B cell (primary cell): ENCODE measurements around the gene KCND2. TPM values are rescaled to one million over a fixed set of nuclear protein-coding genes. Genes with fewer than 3 reads are reported as not detected.

ENCODE experiments used
- ATAC-seq: fragments of 200-7000 bp; cut with Tn5 transposase; one replicate; pipeline ENCODE4 v1.10.0; 2021; ENCODE audit warnings: low read depth, mild to moderate bottlenecking, moderate number of reproducible peaks, moderate library complexity
- CTCF ChIA-PET: fragments of 350-600 bp; sonication (Branson Sonifier 250); formaldehyde crosslinking; loops from one replicate; lab custom pipeline; 2021; ENCODE audit warnings: antibody characterized with exemption, inconsistent platforms; lab: Charles Lee
- POLR2A ChIA-PET: fragments of 350-600 bp; sonication (Branson Sonifier 250); formaldehyde crosslinking; loops from one replicate; lab custom pipeline; 2021; ENCODE audit warnings: antibody characterized with exemption; lab: Charles Lee
- DNase-seq: peaks from one replicate; pipeline ENCODE4 v3.0.0; 2013
- H2AFZ ChIP-seq: 2 replicates; pipeline ENCODE4 v1.6.1; 2012; ENCODE audit warnings: mild to moderate bottlenecking, low read depth, low read length; ENCODE audit not compliant: insufficient read depth, poor library complexity, severe bottlenecking
- H3K27ac ChIP-seq, 2 donors: 1 replicate in 1 of 2; 2 replicates in 1 of 2; pipeline ENCODE4 v1.5.1; 2012 to 2013; ENCODE audit warnings: low read length in 2 of 2, mild to moderate bottlenecking in 2 of 2, moderate library complexity in 1 of 2
- H3K27me3 ChIP-seq, 4 experiments: fragments of 200-600 bp in 1 of 4; sonication (generic) in 1 of 4; replicated peaks in 1 of 4; 1 replicate in 2 of 4; 2 replicates in 2 of 4; pipeline versions ENCODE4 v1.6.1 to v1.7.0; 2013 to 2016; ENCODE audit warnings: low read length in 3 of 4, mild to moderate bottlenecking in 2 of 4, mixed read lengths in 1 of 4, moderate library complexity in 1 of 4; ENCODE audit not compliant: insufficient read depth in 4 of 4, control insufficient read depth in 3 of 4; ENCODE audit errors: control extremely low read depth in 1 of 4
- H3K36me3 ChIP-seq, 2 experiments: replicated peaks in 1 of 2; 1 replicate in 1 of 2; 2 replicates in 1 of 2; pipeline versions ENCODE4 v1.6.1 to v1.7.1; 2013; ENCODE audit warnings: low read length in 1 of 2; ENCODE audit not compliant: insufficient read depth in 2 of 2, control insufficient read depth in 1 of 2; ENCODE audit errors: control extremely low read depth in 1 of 2, extremely low read depth in 1 of 2
- H3K4me1 ChIP-seq, 2 donors: fragments of 200-600 bp in 1 of 2; sonication (generic) in 1 of 2; 1 replicate in 1 of 2; 2 replicates in 1 of 2; pipeline versions ENCODE4 v1.5.1 to v1.6.1; 2013 to 2017; ENCODE audit warnings: low read length in 2 of 2; ENCODE audit not compliant: control insufficient read depth in 2 of 2, insufficient read depth in 2 of 2
- H3K4me2 ChIP-seq: replicated peaks from 2 replicates; pipeline ENCODE3; 2012; ENCODE audit warnings: mild to moderate bottlenecking, low read depth, low read length; ENCODE audit not compliant: poor library complexity, severe bottlenecking
- H3K4me3 ChIP-seq, 5 experiments: fragments of 200-600 bp in 1 of 5; sonication (generic) in 1 of 5; 1 replicate in 3 of 5; 2 replicates in 2 of 5; pipeline versions ENCODE4 v1.5.1 to v1.7.0; 2011 to 2016; ENCODE audit warnings: low read length in 4 of 5, mild to moderate bottlenecking in 4 of 5, low read depth in 2 of 5, control low read depth in 1 of 5, moderate library complexity in 1 of 5; ENCODE audit not compliant: insufficient read depth in 1 of 5; ENCODE audit errors: control extremely low read depth in 1 of 5, extremely low read depth in 1 of 5
- H3K79me2 ChIP-seq: fragments of 200-600 bp; sonication (generic); one replicate; pipeline ENCODE4 v1.6.0; 2016; ENCODE audit warnings: low read length; ENCODE audit not compliant: control insufficient read depth, insufficient read depth
- H3K9ac ChIP-seq: fragments of 200-600 bp; sonication (generic); 2 replicates; pipeline ENCODE4 v1.6.1; 2017; ENCODE audit warnings: mild to moderate bottlenecking, low read length, moderate library complexity
- H3K9me3 ChIP-seq, 3 donors: one replicate each; pipeline versions ENCODE4 v1.6.1 to v1.7.1; 2013; ENCODE audit warnings: low read length in 2 of 3; ENCODE audit not compliant: control insufficient read depth in 2 of 3, insufficient read depth in 1 of 3; ENCODE audit errors: control extremely low read depth in 1 of 3
- H4K20me1 ChIP-seq: 2 replicates; pipeline ENCODE4 v1.6.0; 2012; ENCODE audit warnings: mild to moderate bottlenecking, low read length; ENCODE audit not compliant: insufficient read depth, control insufficient read depth, poor library complexity, severe bottlenecking
- H3K27ac Mint-ChIP-seq: one replicate; pipeline ENCODE4 v1.8.0; 2021; ENCODE audit warnings: mixed read lengths
- H3K27me3 Mint-ChIP-seq: one replicate; pipeline ENCODE4 v1.8.0; 2021; ENCODE audit warnings: mixed read lengths
- H3K4me1 Mint-ChIP-seq: one replicate; pipeline ENCODE4 v1.8.0; 2021; ENCODE audit warnings: mixed read lengths
- H3K4me3 Mint-ChIP-seq: one replicate; pipeline ENCODE4 v1.8.0; 2021; ENCODE audit warnings: mixed read lengths
- H3K9me3 Mint-ChIP-seq: one replicate; pipeline ENCODE4 v1.8.0; 2022; ENCODE audit warnings: mixed read lengths; ENCODE audit not compliant: insufficient read depth
- EZH2 ChIP-seq: IDR thresholded peaks from 2 replicates; pipeline ENCODE4 v1.6.1; 2012; ENCODE audit warnings: borderline replicate concordance, low read depth, mild to moderate bottlenecking, moderate library complexity, low read length; ENCODE audit not compliant: insufficient read depth, poor library complexity, severe bottlenecking
- WGBS: methylation state at CpG from one replicate; pipeline ENCODE4 v1.1.5; 2013; ENCODE audit warnings: missing lambda C conversion rate; ENCODE audit not compliant: insufficient coverage; 5-methylcytosine and 5-hydroxymethylcytosine counted together
- intact Hi-C: fragments of 100-400 bp; cut with micrococcal nuclease; formaldehyde crosslinking; loops from one replicate; pipeline ENCODE4 v1.10.0; 2022
- polyA plus RNA-seq: library from polyadenylated mRNA; depleted of rRNA; stranded (reverse); fragments of >200 nt; gene quantifications from 2 replicates; pipeline ENCODE4 v1.2.3, GENCODE V29; 2012
- total RNA-seq, 2 donors: library from RNA; stranded (reverse); fragments of 120-200 nt in 1 of 2; gene quantifications; 1 replicate in 1 of 2; 2 replicates in 1 of 2; pipeline versions ENCODE4 v1.2.3 to v1.2.4, GENCODE V29; 2013 to 2022
- TF ChIP-seq, protein P1 (sequence below): fragments of 200-600 bp; IDR thresholded peaks from one replicate; pipeline ENCODE4 v1.8.0; 2022; ENCODE audit warnings: antibody characterized with exemption, mild to moderate bottlenecking

The KCND2 gene
- total and polyA plus RNA-seq, 2 donors (not counting 1 experiment from before 2014, with no cell fraction given): not detected

DNA sequence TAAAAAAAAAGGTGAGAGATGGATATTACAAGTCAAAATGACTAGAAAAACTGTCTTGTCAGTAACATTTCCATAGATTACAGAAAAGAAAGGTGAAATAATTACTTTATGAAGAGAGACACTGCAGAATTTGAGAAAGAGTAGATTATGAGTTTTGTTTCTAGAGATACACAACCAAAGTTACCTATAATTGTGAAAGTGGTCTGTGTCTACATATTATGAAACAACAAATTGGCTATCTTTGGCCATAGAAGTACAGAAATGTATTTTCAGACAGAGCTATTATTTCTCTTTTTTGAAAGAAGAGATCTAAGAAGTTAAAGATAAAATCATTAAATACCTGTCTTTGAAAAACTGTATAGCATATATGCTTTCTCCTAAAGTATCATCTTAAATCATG, 30.1 kb downstream of the KCND2 start:
- TF ChIP-seq, protein P1, sequence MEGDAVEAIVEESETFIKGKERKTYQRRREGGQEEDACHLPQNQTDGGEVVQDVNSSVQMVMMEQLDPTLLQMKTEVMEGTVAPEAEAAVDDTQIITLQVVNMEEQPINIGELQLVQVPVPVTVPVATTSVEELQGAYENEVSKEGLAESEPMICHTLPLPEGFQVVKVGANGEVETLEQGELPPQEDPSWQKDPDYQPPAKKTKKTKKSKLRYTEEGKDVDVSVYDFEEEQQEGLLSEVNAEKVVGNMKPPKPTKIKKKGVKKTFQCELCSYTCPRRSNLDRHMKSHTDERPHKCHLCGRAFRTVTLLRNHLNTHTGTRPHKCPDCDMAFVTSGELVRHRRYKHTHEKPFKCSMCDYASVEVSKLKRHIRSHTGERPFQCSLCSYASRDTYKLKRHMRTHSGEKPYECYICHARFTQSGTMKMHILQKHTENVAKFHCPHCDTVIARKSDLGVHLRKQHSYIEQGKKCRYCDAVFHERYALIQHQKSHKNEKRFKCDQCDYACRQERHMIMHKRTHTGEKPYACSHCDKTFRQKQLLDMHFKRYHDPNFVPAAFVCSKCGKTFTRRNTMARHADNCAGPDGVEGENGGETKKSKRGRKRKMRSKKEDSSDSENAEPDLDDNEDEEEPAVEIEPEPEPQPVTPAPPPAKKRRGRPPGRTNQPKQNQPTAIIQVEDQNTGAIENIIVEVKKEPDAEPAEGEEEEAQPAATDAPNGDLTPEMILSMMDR: no peak
- no peak for TF ChIP-seq EZH2
- POLR2A ChIA-PET: no interaction called here
- no peaks in the 10 kb centered on the region for H3K4me1 Mint-ChIP-seq
- H3K9me3 Mint-ChIP-seq: no peaks in the 10 kb centered on the region
- H3K27me3 ChIP-seq: no peaks in the 10 kb centered on the region
- ATAC-seq (no peak), DNase-seq (no peak)
- no peak overlapping the region for H3K9ac ChIP-seq
- H4K20me1 ChIP-seq: no peaks in the 10 kb centered on the region
- no peak overlapping the region for H3K4me3 ChIP-seq
- H3K27ac ChIP-seq: no peak overlapping the region
- no peaks in the 10 kb centered on the region for H3K79me2 ChIP-seq
- H3K27ac Mint-ChIP-seq: no peak overlapping the region
- H3K27me3 Mint-ChIP-seq: no peaks in the 10 kb centered on the region
- no peaks in the 10 kb centered on the region for H3K9me3 ChIP-seq
- H3K4me1 ChIP-seq: no peaks in the 10 kb centered on the region
- CTCF ChIA-PET: no interaction called here
- intact Hi-C loops: no loop called here
- H3K4me3 Mint-ChIP-seq: no peak overlapping the region
- H3K4me2 ChIP-seq: no peak overlapping the region
- no peaks in the 10 kb centered on the region for H3K36me3 ChIP-seq
- no peak overlapping the region for H2AFZ ChIP-seq

DNA sequence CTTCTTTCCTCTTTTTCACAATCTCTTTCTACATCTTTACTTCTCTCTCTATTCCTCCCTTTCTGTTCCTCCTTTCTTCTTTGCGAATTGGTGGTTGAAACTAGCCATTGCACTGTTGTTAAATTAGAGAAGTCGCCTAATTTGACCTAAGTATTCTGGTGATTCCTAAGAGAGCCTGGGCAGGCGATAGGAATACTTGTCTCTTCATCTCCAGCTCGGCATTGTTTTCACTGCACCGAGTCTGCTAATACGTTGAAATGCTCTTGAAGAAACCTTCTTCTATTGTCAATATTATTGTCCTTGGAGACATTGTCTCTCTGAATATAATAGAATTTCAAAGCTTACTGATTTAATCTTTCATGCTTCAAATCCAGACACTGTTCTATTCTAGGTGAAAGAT, 31.7 kb downstream of the KCND2 start:
- intact Hi-C loops: no loop called here
- ATAC-seq (no peak), DNase-seq (no peak)
- no peak for TF ChIP-seq EZH2
- H3K27ac ChIP-seq: no peak overlapping the region
- POLR2A ChIA-PET: no interaction called here
- WGBS: 89% methylated on average over 5 of the region's 6 CpGs
- no peak overlapping the region for H3K4me2 ChIP-seq
- H3K79me2 ChIP-seq: no peaks in the 10 kb centered on the region
- H3K27ac Mint-ChIP-seq: no peak overlapping the region
- H3K36me3 ChIP-seq: no peaks in the 10 kb centered on the region
- H3K4me1 ChIP-seq: no peaks in the 10 kb centered on the region
- CTCF ChIA-PET: no interaction called here
- no peak overlapping the region for H3K4me3 ChIP-seq
- no peak overlapping the region for H2AFZ ChIP-seq
- no peaks in the 10 kb centered on the region for H3K9me3 ChIP-seq
- no peaks in the 10 kb centered on the region for H4K20me1 ChIP-seq
- no peaks in the 10 kb centered on the region for H3K9me3 Mint-ChIP-seq
- H3K4me3 Mint-ChIP-seq: no peak overlapping the region
- H3K27me3 ChIP-seq: no peaks in the 10 kb centered on the region
- H3K4me1 Mint-ChIP-seq: no peaks in the 10 kb centered on the region
- no peaks in the 10 kb centered on the region for H3K27me3 Mint-ChIP-seq
- H3K9ac ChIP-seq: no peak overlapping the region
